ENCODE data around the gene FXYD4.
"Not testable (repeated sequence)": the region's sequence is repeated elsewhere in the genome, so short reads cannot be mapped to it uniquely, and the experiment has no call there.

Gene FXYD4

GRCh38 chr10:43371418-43371817 is at the start of gene FXYD4:
FXYD4 (plus strand) TSS chr10:43371636; CDS start chr10:43373747, 2,111 bp downstream.
- Mint-ChIP-seq H3K9me3 (no peaks in the 10 kb centered on the region), H3K36me3 (ENCODE audit: low read depth) (no peaks in the 10 kb centered on the region), H3K27me3 (ENCODE audit: low read depth) (no peaks in the 10 kb centered on the region), H3K4me3 (no peak within 1 kb of the TSS), H3K4me1 (ENCODE audit: low read depth) (peaks cover 4% of the 10 kb centered on the region), H3K27ac (no peak within 1 kb of the TSS)

GRCh38 chr10:43322331-43322730 is 49.1 kb upstream of the FXYD4 start:
- Mint-ChIP-seq H3K27me3 (ENCODE audit: low read depth) (peaks cover 5% of the 10 kb centered on the region), H3K4me1 (ENCODE audit: low read depth) (peaks cover 22% of the 10 kb centered on the region), H3K9me3 (no peaks in the 10 kb centered on the region), H3K27ac (peak overlapping the region; percentile 50), H3K4me3 (peak overlapping the region; percentile 59), H3K36me3 (ENCODE audit: low read depth) (no peaks in the 10 kb centered on the region)

- peak overlapping the region; percentile 59 for H3K4me3 Mint-ChIP-seq
Observed at GRCh38 chr10:43322769-43323168, 48.7 kb upstream of the FXYD4 start.

GRCh38 chr10:43323245-43323644 is 48.2 kb upstream of the FXYD4 start:
- no peak overlapping the region for H3K4me3 Mint-ChIP-seq
- H3K27me3 Mint-ChIP-seq (ENCODE audit: low read depth) = peaks cover 5% of the 10 kb centered on the region
- peaks cover 25% of the 10 kb centered on the region for H3K4me1 Mint-ChIP-seq (ENCODE audit: low read depth)
- H3K9me3 Mint-ChIP-seq = no peaks in the 10 kb centered on the region
- peak overlapping the region; percentile 45 for H3K27ac Mint-ChIP-seq
- H3K36me3 Mint-ChIP-seq (ENCODE audit: low read depth) = no peaks in the 10 kb centered on the region

More at GRCh38 chr10:43322769-43323168, 48.7 kb upstream of the FXYD4 start:
- Mint-ChIP-seq H3K27ac (peak overlapping the region; percentile 45), H3K9me3 (no peaks in the 10 kb centered on the region), H3K36me3 (ENCODE audit: low read depth) (no peaks in the 10 kb centered on the region), H3K27me3 (ENCODE audit: low read depth) (peaks cover 5% of the 10 kb centered on the region), H3K4me1 (ENCODE audit: low read depth) (peaks cover 23% of the 10 kb centered on the region)

- H3K4me1 Mint-ChIP-seq (ENCODE audit: low read depth) = peaks cover 23% of the 10 kb centered on the region
- peaks cover 5% of the 10 kb centered on the region for H3K27me3 Mint-ChIP-seq (ENCODE audit: low read depth)
- no peak overlapping the region for H3K4me3 Mint-ChIP-seq
- no peaks in the 10 kb centered on the region for H3K36me3 Mint-ChIP-seq (ENCODE audit: low read depth)
- no peak overlapping the region for H3K27ac Mint-ChIP-seq
- H3K9me3 Mint-ChIP-seq = no peaks in the 10 kb centered on the region
Observed at GRCh38 chr10:43324876-43325275, 46.6 kb upstream of the FXYD4 start.

- H3K36me3 Mint-ChIP-seq (ENCODE audit: low read depth) = no peaks in the 10 kb centered on the region
- H3K4me1 Mint-ChIP-seq (ENCODE audit: low read depth) = peaks cover 30% of the 10 kb centered on the region
- H3K27ac Mint-ChIP-seq = no peak overlapping the region
- H3K4me3 Mint-ChIP-seq = no peak overlapping the region
- H3K27me3 Mint-ChIP-seq (ENCODE audit: low read depth) = peaks cover 5% of the 10 kb centered on the region
- H3K9me3 Mint-ChIP-seq = no peaks in the 10 kb centered on the region
Observed at GRCh38 chr10:43327171-43327570, 44.3 kb upstream of the FXYD4 start.

- H3K27ac Mint-ChIP-seq = no peak overlapping the region
- no peaks in the 10 kb centered on the region for H3K9me3 Mint-ChIP-seq
- H3K4me1 Mint-ChIP-seq (ENCODE audit: low read depth) = peaks cover 28% of the 10 kb centered on the region
- H3K27me3 Mint-ChIP-seq (ENCODE audit: low read depth) = no peaks in the 10 kb centered on the region
- H3K36me3 Mint-ChIP-seq (ENCODE audit: low read depth) = no peaks in the 10 kb centered on the region
- no peak overlapping the region for H3K4me3 Mint-ChIP-seq
Observed at GRCh38 chr10:43327986-43328385, 43.5 kb upstream of the FXYD4 start.

GRCh38 chr10:43328810-43329209 is 42.6 kb upstream of the FXYD4 start:
- peaks cover 31% of the 10 kb centered on the region for H3K4me1 Mint-ChIP-seq (ENCODE audit: low read depth)
- not testable (repeated sequence) for H3K27ac Mint-ChIP-seq; H3K27me3 Mint-ChIP-seq (ENCODE audit: low read depth); H3K36me3 Mint-ChIP-seq (ENCODE audit: low read depth); H3K4me3 Mint-ChIP-seq; H3K9me3 Mint-ChIP-seq

GRCh38 chr10:43329246-43329885 is 42.1 kb upstream of the FXYD4 start:
- not testable (repeated sequence) for H3K27me3 Mint-ChIP-seq (ENCODE audit: low read depth); H3K36me3 Mint-ChIP-seq (ENCODE audit: low read depth); H3K9me3 Mint-ChIP-seq; H3K27ac Mint-ChIP-seq; H3K4me3 Mint-ChIP-seq
- H3K4me1 Mint-ChIP-seq (ENCODE audit: low read depth) = peaks cover 31% of the 10 kb centered on the region

- not testable (repeated sequence) for H3K9me3 Mint-ChIP-seq; H3K27ac Mint-ChIP-seq; H3K36me3 Mint-ChIP-seq (ENCODE audit: low read depth); H3K27me3 Mint-ChIP-seq (ENCODE audit: low read depth); H3K4me3 Mint-ChIP-seq
- peaks cover 29% of the 10 kb centered on the region for H3K4me1 Mint-ChIP-seq (ENCODE audit: low read depth)
Observed at GRCh38 chr10:43330049-43330823, 41.2 kb upstream of the FXYD4 start.

GRCh38 chr10:43330824-43331127 is 40.7 kb upstream of the FXYD4 start:
- H3K27ac Mint-ChIP-seq; H3K36me3 Mint-ChIP-seq (ENCODE audit: low read depth); H3K4me3 Mint-ChIP-seq; H3K9me3 Mint-ChIP-seq; H3K27me3 Mint-ChIP-seq (ENCODE audit: low read depth): not testable (repeated sequence)
- H3K4me1 Mint-ChIP-seq (ENCODE audit: low read depth) = peaks cover 26% of the 10 kb centered on the region

- Mint-ChIP-seq H3K27ac (no peak overlapping the region), H3K4me3 (no peak overlapping the region), H3K4me1 (ENCODE audit: low read depth) (peaks cover 29% of the 10 kb centered on the region), H3K9me3 (no peaks in the 10 kb centered on the region), H3K36me3 (ENCODE audit: low read depth) (peaks cover 2% of the 10 kb centered on the region), H3K27me3 (ENCODE audit: low read depth) (peaks cover 5% of the 10 kb centered on the region)
Observed at GRCh38 chr10:43333653-43334052, 37.8 kb upstream of the FXYD4 start.

GRCh38 chr10:43336061-43336460 is 35.4 kb upstream of the FXYD4 start:
- H3K4me3 Mint-ChIP-seq = no peak overlapping the region

GRCh38 chr10:43336641-43337318 is 34.7 kb upstream of the FXYD4 start:
- H3K27me3 Mint-ChIP-seq (ENCODE audit: low read depth) = peaks cover 18% of the 10 kb centered on the region
- H3K4me3 Mint-ChIP-seq = no peak overlapping the region
- no peaks in the 10 kb centered on the region for H3K9me3 Mint-ChIP-seq
- H3K27ac Mint-ChIP-seq = no peak overlapping the region
- peaks cover 11% of the 10 kb centered on the region for H3K36me3 Mint-ChIP-seq (ENCODE audit: low read depth)
- H3K4me1 Mint-ChIP-seq (ENCODE audit: low read depth) = peaks cover 40% of the 10 kb centered on the region

More at GRCh38 chr10:43336061-43336460, 35.4 kb upstream of the FXYD4 start:
- peaks cover 43% of the 10 kb centered on the region for H3K4me1 Mint-ChIP-seq (ENCODE audit: low read depth)
- peaks cover 18% of the 10 kb centered on the region for H3K27me3 Mint-ChIP-seq (ENCODE audit: low read depth)
- no peak overlapping the region for H3K27ac Mint-ChIP-seq
- peaks cover 11% of the 10 kb centered on the region for H3K36me3 Mint-ChIP-seq (ENCODE audit: low read depth)
- no peaks in the 10 kb centered on the region for H3K9me3 Mint-ChIP-seq

- not testable (repeated sequence) for H3K9me3 Mint-ChIP-seq, H3K4me3 Mint-ChIP-seq, H3K27ac Mint-ChIP-seq
- H3K36me3 Mint-ChIP-seq (ENCODE audit: low read depth) = peaks cover 11% of the 10 kb centered on the region
- peaks cover 18% of the 10 kb centered on the region for H3K27me3 Mint-ChIP-seq (ENCODE audit: low read depth)
- H3K4me1 Mint-ChIP-seq (ENCODE audit: low read depth) = peaks cover 34% of the 10 kb centered on the region
Observed at GRCh38 chr10:43337536-43337935, 33.9 kb upstream of the FXYD4 start.

Data from T-helper 1 cell treated with Interleukin-12 subunit alpha and Interleukin-12 subunit beta and Interleukin-4 antibody, amounts not matched to agents 30 μg/mL and 1 μg/mL, for 36 hours (primary cell).